ENCODE measurements around the gene FOXI3. TPM values are rescaled to one million over a fixed set of nuclear protein-coding genes. Genes with fewer than 3 reads are reported as not detected.

The FOXI3 gene
- total RNA-seq, 4 donors from 2014 or later, result not detected

- Histone ChIP-seq H3K9me3 (no peaks in the 10 kb centered on the region), H3K4me1 (peaks cover 7 to 16% (median 15%) of the 10 kb centered on the region in 4 donors), H3K27ac (replicated peaks in 1 of 4) (no peak overlapping the region), H3K4me3 (peak overlapping the region in 3 of 4 donors; percentile 44 to 56 (median 49)), H3K36me3 (no peaks in the 10 kb centered on the region), H3K27me3 (peaks cover 0 to 94% (median 51%) of the 10 kb centered on the region in 4 donors)
- 6% methylated on average over 29 of the region's 29 CpGs for WGBS
- intact Hi-C loops (cut with DNase I), result no loop called here
- no peak for DNase-seq (ENCODE audit: extremely low spot score)
- no peak for TF ChIP-seq EP300 (IDR thresholded peaks at IDR 0.05)
- TF ChIP-seq POLR2AphosphoS5 (IDR thresholded peaks at IDR 0.05), result peak in 1 of 2 donors; percentile 40
These were observed 588 bp upstream of the FOXI3 start for GRCh38 chr2:88452980-88453582.

- TF ChIP-seq EP300 (IDR thresholded peaks at IDR 0.05), result no peak
- no peak for TF ChIP-seq POLR2AphosphoS5 (IDR thresholded peaks at IDR 0.05)
- no peak for TF ChIP-seq CTCF (IDR thresholded peaks at IDR 0.05)
- TF ChIP-seq POLR2A (IDR thresholded peaks at IDR 0.05; ENCODE audit: low read depth), result no peak
- no peaks in the 10 kb centered on the region for H3K36me3 ChIP-seq
- intact Hi-C loops (cut with DNase I), result no loop called here
These were observed 505 bp downstream of the FOXI3 start for GRCh38 chr2:88451811-88452564.

GRCh38 chr2:88450925-88451810 is 1.3 kb downstream of the FOXI3 start:
- 21% methylated on average over 18 of the region's 18 CpGs for WGBS
- DNase-seq (ENCODE audit: extremely low spot score), result no peak
- peaks cover 0 to 94% (median 48%) of the 10 kb centered on the region in 4 donors for H3K27me3 ChIP-seq
- no peaks in the 10 kb centered on the region for H3K36me3 ChIP-seq
- H3K9me3 ChIP-seq, result no peaks in the 10 kb centered on the region
- intact Hi-C loops (cut with DNase I), result no loop called here
- peaks cover 7 to 16% (median 15%) of the 10 kb centered on the region in 4 donors for H3K4me1 ChIP-seq
- peak overlapping the region in 1 of 4 donors; percentile 56 for H3K4me3 ChIP-seq
- TF ChIP-seq EP300 (IDR thresholded peaks at IDR 0.05) (no peak), POLR2AphosphoS5 (IDR thresholded peaks at IDR 0.05) (no peak), CTCF (IDR thresholded peaks at IDR 0.05) (no peak), POLR2A (IDR thresholded peaks at IDR 0.05; ENCODE audit: low read depth) (no peak)
- no peak overlapping the region for H3K27ac ChIP-seq (replicated peaks in 1 of 4)

More at GRCh38 chr2:88451811-88452564, 505 bp downstream of the FOXI3 start:
- 7% methylated on average over 16 of the region's 108 CpGs for WGBS
- no peak for DNase-seq (ENCODE audit: extremely low spot score)
- Histone ChIP-seq H3K4me1 (peaks cover 7 to 16% (median 15%) of the 10 kb centered on the region in 4 donors), H3K4me3 (peak overlapping the region; percentile 43 to 56 (median 46)), H3K27ac (replicated peaks in 1 of 4) (no peak overlapping the region), H3K27me3 (peaks cover 0 to 94% (median 51%) of the 10 kb centered on the region in 4 donors), H3K9me3 (no peaks in the 10 kb centered on the region)

- DNase-seq (ENCODE audit: extremely low spot score), result no peak
- H3K9me3 ChIP-seq, result no peaks in the 10 kb centered on the region
- WGBS, result 80% methylated on average over 10 of the region's 10 CpGs
- H3K4me1 ChIP-seq, result peaks cover 7 to 16% (median 15%) of the 10 kb centered on the region in 4 donors
- TF ChIP-seq POLR2AphosphoS5 (IDR thresholded peaks at IDR 0.05) (no peak), EP300 (IDR thresholded peaks at IDR 0.05) (no peak), CTCF (IDR thresholded peaks at IDR 0.05) (no peak), POLR2A (IDR thresholded peaks at IDR 0.05; ENCODE audit: low read depth) (no peak)
- intact Hi-C loops (cut with DNase I), result no loop called here
- H3K36me3 ChIP-seq, result no peaks in the 10 kb centered on the region
- peaks cover 0 to 94% (median 45%) of the 10 kb centered on the region in 4 donors for H3K27me3 ChIP-seq
- no peak overlapping the region for H3K27ac ChIP-seq (replicated peaks in 1 of 4)
- H3K4me3 ChIP-seq, result no peak overlapping the region
These were observed 2.3 kb downstream of the FOXI3 start for GRCh38 chr2:88450186-88450585.
